ENCODE results near the gene PDE8B.

Gene PDE8B

DNA sequence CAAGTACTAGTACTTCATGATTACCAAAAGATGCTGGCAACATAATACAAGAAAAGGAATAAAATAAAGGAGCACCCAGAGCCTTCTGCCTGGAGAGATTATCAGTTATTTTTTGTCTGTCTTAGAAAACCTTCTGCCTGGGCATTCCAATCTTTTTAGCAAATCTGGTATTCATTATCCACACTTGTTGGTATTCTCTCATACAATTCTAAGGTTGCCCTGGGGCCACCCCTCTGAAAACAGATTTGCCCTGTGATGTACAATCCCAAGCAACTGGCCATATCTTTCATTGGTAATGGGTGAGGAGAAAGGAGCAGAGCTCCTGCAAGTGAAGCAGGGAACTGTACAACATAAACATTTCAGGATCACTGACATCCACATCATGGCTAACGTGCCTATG, 233.9 kb downstream of the PDE8B start:
- DNase-seq (ENCODE audit: low read depth), result no peak
- no peak for TF ChIP-seq CTCF (conservative IDR thresholded peaks at IDR 0.05; ENCODE audit: low read depth, low read length)
- H3K4me3 ChIP-seq (ENCODE audit: low read length), result no peak overlapping the region

DNA sequence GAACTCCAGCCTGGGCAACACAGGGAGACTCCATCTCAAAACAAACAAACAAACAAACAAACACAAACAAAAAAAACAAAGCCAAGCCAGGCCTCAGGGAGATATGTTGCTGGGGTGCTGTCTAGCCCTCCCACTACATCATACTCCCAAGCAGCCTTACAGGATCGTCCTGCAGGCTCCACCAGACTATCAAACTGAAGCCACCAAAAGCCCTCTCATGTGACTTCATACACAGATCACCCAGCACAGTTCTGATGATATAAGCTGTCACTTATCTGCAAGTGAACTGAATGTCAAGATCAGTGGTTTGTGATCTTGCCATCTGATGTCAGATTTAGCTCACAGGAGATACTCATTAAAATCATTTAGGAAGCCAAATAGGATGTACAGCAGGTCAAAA, 238.4 kb downstream of the PDE8B start:
- H3K4me3 ChIP-seq (ENCODE audit: low read length), result no peak overlapping the region
- DNase-seq (ENCODE audit: low read depth), result no peak
- no peak for TF ChIP-seq CTCF (conservative IDR thresholded peaks at IDR 0.05; ENCODE audit: low read depth, low read length)

GRCh38 chr5:77449277-77449676, 238.8 kb downstream of the PDE8B start:
- TF ChIP-seq CTCF (conservative IDR thresholded peaks at IDR 0.05; ENCODE audit: low read depth, low read length), result no peak
- no peak for DNase-seq (ENCODE audit: low read depth)
- no peak overlapping the region for H3K4me3 ChIP-seq (ENCODE audit: low read length)

GRCh38 chr5:77449981-77450380, 239.5 kb downstream of the PDE8B start:
- no peak for DNase-seq (ENCODE audit: low read depth)
- no peak overlapping the region for H3K4me3 ChIP-seq (ENCODE audit: low read length)
- TF ChIP-seq CTCF (conservative IDR thresholded peaks at IDR 0.05; ENCODE audit: low read depth, low read length), result no peak

DNA sequence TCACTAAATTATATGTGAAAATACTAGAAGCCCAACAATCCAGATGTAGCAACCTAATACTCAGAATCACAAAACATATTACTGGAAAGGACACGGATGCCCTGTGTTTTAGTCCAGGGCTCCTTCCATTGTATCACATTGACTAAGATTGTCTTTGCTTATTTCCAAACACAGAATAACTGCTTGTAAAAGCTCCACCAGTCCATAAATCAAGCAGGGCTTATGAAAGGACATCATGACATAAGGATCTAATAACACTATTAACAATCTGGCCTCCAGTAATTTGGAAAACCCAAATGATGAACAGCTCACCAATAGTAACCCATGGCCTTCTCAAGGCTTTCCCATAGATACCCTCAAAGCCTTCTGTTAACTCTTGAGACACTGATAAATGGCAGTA, 241.9 kb downstream of the PDE8B start:
- no peak for DNase-seq (ENCODE audit: low read depth)
- TF ChIP-seq CTCF (conservative IDR thresholded peaks at IDR 0.05; ENCODE audit: low read depth, low read length), result no peak
- H3K4me3 ChIP-seq (ENCODE audit: low read length), result no peak overlapping the region

- no peak for TF ChIP-seq CTCF (conservative IDR thresholded peaks at IDR 0.05; ENCODE audit: low read depth, low read length)
- H3K4me3 ChIP-seq (ENCODE audit: low read length), result no peak overlapping the region
- DNase-seq (ENCODE audit: low read depth), result no peak
These were observed 243.6 kb downstream of the PDE8B start for GRCh38 chr5:77454123-77454522.

DNA sequence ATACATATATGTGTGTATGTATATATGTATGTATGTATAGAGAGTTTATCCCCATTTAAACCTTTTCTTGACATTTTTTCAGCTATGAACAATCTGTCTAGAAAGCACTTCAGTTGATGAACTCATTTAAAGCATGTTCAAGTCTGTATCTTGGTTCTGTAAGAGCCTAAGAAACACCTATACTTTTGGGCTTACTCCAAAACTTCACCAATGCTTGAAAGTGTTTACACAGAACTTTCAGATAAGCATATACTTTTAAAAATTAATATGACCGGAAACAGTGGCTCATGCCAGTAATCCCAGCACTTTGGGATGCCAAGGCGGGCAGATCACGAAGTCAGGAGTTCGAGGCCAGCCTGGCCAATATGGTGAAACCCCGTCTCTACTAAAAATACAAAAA, 250.8 kb downstream of the PDE8B start:
- TF ChIP-seq CTCF (conservative IDR thresholded peaks at IDR 0.05; ENCODE audit: low read depth, low read length), result no peak
- no peak overlapping the region for H3K4me3 ChIP-seq (ENCODE audit: low read length)
- no peak for DNase-seq (ENCODE audit: low read depth)
